T-helper 1 cell (primary cell): ENCODE measurements around the gene INPP4A.
A peak's percentile ranks its signal among the peaks of the same experiment; 100 is the strongest.
"Not testable (repeated sequence)": the region's sequence is repeated elsewhere in the genome, so short reads cannot be mapped to it uniquely, and the experiment has no call there.

ENCODE experiments used
- DNase-seq, 5 donors: peaks; one replicate each; pipeline ENCODE4 v3.0.0-alpha.2; 2012 to 2020

INPP4A gene

DNA sequence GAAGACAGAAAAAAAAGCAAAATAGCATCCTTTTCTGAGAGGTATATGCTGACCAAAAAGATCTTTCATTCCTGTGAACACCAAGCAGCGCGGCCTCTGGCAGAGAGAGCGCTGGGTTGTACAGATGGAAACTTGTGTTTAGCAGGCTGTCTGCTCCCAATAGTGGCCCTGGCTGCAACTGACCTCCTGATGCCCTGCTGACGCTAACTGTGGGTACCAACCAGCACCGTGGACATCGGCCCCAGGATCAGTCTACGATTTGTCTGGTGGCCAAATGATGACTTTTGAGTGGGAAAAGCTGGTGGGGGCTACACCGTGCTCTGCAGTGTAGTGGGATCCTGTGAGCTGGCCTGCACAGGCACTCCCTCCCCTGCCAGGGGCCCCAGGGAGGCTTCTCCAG lies 147.9 kb downstream of the INPP4A start:
- DNase-seq, result no peak

DNA sequence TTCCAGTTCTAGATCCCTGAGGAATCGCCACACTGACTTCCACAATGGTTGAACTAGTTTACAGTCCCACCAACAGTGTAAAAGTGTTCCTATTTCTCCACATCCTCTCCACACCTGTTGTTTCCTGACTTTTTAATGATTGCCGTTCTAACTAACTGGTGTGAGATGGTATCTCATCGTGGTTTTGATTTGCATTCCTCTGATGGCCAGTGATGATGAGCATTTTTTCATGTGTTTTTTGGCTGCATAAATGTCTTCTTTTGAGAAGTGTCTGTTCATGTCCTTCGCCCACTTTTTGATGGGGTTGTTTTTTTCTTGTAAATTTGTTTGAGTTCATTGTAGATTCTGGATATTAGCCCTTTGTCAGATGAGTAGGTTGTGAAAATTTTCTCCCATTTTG lies 150.0 kb downstream of the INPP4A start:
- DNase-seq, result not testable (repeated sequence)

DNA sequence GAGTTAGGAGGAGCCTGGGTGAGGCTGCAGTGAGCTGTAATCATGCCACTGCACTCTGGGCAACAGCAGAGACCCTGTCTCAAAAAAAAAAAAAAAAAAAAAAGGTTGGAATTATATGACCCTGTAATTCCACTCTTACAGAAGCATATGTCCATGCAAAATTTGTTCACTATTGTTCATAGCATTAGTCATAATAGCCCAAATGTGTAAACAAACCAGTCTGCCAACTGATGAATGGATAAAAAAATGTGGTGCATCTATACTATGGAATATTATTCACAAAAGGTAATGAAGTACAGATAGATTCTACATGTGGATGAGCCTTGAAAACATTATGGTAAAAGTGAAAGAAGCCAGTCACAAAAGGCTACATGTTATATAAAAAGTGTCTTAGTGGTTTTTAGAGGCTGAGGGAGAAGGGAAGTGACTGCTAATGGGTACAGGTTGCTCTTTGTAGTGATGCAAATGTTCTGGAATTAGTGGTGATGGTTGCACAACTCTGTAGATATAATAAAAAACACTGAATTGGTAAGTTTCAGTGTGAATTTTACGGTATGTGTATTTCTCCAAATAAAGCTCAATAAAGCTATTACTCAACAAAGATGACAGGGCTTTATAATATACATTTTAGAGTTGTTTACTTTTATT lies 154.2 kb downstream of the INPP4A start:
- no peak for DNase-seq

DNA sequence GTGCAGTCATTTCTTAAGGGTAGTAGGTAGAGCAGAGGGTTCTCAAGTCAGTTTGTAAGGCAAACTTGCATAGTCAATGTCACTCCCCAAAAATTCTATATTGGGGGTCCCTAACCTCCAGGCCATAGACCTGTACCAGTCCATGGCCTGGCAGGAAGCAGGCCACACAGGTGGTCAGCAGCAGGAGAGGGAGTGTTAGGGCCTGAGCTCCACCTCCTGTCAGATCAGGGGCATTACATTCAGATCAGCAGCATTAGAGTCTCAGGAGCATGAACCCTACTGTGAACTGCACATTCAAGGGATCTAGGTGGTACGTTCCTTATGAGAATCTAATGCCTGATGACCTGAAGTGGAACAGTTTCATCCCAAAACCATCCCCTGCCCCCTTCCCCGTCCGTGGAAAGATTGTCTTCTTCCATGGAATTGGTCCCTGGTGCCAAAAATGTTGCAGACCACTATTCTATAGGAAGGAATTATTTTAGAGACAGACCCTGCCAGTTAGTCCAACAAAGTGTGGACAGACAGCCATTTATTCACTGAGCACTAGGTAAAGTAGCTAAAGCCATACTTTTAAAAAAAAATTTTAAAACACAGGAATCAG lies 157.0 kb downstream of the INPP4A start:
- DNase-seq, result peak in 1 of 5 donors; percentile 35

DNA sequence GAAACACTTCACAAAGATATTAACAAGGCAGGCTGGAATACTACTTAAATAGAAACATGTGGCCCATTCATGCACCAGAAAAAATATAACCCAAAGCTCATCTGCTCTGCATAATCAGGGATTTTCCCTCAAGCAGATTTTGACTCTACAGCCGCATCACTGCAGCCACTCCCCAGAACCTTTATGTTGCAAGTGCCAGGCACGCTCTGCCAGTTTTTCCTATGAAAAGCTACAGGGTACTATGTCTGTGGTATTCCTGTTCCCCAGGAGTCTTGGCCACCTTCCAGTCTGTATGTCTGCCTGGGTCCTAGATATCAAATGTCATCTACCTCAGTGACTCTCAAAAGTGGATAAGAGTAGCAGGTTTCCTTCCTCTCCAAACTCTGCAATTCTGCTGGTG lies 159.9 kb downstream of the INPP4A start:
- no peak for DNase-seq

DNA sequence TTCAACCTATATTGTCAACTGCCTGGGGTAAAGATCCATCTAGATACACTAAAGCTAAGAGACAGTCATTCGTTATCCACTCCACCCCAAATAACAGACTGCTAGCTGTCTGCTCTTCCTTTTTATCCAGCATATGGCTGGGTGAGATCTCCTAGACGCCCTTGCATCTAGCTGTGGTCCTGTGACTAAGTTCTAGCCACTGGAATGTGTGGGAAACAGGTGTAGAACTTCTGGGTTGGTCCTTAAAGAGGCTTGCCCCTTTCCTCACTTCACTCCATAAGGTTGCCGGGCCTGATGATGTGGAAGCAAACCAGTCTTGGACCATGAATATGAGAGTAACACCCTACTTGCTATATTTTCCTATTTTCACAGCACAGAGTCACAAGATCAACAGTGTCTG lies 160.4 kb downstream of the INPP4A start:
- no peak for DNase-seq

DNA sequence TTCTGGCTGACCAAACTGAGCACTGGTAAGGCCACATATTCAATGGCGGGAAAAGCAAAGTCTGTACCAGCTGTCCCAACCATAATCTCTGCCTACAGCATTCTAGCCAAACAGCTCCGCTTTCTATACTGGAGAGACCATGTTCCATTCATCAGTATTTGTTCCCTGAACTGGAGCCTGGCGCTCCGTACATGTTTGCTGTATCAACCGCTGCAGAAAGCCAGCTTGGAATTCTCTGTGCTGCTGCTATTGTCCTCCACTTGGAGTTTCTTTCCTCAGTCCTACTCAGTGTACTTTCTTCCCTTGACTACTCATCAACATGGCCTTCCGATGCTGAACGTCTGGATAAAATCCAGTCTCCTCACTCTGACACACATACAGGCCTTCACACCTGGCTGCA lies 161.8 kb downstream of the INPP4A start:
- DNase-seq, result no peak

DNA sequence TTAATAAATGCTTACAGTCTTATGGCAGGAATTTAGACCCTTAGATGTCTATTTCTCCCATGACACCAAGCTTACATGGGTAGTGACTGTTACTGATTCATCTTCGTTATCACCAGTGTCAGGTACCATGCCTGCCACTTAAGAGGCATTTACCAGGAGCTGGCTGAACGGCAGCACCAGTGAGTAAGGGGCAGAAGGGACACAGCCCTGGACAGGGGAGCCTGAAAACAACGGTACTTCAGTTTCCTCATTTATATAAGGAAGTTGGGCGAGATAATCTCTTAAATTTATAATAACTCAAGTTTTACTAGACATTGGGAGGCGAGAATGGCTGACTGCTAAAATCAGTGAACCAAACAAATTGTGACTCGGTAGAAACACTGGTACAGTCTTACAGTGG lies 162.4 kb downstream of the INPP4A start:
- DNase-seq, result no peak

DNA sequence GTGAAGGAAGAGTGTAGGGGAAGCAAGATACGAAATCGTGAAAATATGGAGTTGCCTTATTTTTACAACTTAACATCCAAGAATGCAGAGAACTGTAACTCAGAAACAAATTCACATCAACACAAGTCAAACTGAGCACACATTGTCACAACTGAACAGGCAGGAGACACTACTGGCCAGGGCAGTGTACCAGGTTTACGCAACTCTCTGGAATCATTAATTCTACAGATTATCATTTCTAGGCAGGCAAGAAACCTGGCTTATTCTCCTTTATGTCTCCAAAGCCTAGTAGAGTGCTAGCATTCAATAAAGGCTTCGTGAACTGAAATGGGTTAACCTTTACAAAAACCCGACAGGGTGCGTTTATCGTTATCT lies 163.1 kb downstream of the INPP4A start:
- DNase-seq, result no peak

DNA sequence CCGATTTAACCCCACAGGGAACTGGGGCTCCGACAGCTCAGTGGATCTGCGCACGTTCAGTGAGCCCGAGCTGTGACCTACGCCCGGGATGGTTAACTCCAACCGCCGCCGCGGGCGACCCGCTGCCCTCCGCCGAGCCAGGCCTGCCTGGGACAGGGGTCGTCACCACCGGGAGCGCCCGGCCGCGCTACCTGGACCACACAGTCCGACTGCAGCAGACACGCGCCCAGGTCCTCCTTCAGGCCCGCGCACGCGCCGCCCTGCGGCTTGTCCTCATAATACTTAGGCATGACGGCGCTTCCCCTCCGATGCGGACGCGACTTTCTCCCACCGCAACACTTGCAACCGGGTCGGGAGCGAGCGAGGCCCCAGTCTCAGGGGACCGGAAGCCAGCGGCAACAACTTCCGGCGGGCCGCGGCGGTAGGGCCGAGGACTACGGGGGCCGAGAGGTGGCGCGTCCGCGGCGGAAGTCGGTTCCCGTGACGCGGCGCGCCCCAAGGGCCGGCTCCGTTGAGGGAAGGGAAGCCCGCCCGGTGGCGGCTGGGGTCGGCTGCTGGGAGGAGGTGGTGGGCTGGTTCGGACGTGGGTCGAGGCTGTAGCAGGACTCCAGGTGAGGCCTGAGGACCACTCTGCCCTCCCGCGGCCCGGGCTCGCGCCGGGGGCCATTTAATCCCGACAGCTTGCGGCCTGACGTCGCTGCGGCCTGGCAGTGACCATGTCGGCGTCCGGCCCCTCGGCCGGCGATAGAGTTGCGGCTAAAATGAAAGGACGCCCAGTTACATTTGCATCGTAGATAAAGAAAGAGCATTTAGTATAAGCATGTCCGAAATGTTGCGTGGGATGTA lies 163.7 kb downstream of the INPP4A start, which contains the start of the genes COA5 and UNC50:
Gene COA5, minus strand, starts transcription at position 397 of the 846 bp plus-strand sequence. Its CDS starts 107 bp downstream, at position 290.
Gene UNC50, plus strand, starts transcription at position 474 of the 846 bp plus-strand sequence. CDS start 1,171 bp downstream, outside the sequence.
- DNase-seq, result peak; percentile 84 to 94 (median 87)

DNA sequence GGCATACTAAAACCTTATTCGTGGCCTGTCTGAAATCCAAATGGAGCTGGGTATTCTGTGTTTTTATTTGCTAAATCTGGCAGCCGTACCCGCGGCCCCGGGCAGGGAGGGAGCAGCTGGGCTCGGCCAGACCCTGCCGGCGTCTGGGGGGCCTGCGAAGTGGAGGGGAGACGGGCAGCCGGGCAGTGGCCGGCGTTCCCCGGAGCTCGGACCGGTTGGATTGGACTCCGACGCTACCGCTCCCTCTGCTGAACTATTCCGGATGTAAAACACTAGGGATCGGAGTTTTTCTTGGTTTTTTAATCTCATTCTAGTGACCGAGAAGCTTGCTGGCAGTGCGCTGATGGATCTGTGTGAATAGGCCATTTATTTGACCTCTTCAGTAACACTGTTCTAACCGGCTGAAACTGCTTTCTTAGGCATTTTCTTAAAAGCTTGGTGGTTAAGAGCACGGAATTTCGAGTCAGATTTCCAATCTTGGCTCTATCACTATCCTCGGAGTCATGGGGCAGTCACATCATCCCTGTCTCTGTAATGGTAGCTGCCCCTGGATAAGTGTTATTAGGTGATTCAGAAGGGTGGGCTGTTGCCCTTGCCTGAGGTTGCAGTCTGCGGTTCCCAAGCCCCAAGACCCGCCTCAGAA lies 164.4 kb downstream of the INPP4A start:
- DNase-seq, result no peak

DNA sequence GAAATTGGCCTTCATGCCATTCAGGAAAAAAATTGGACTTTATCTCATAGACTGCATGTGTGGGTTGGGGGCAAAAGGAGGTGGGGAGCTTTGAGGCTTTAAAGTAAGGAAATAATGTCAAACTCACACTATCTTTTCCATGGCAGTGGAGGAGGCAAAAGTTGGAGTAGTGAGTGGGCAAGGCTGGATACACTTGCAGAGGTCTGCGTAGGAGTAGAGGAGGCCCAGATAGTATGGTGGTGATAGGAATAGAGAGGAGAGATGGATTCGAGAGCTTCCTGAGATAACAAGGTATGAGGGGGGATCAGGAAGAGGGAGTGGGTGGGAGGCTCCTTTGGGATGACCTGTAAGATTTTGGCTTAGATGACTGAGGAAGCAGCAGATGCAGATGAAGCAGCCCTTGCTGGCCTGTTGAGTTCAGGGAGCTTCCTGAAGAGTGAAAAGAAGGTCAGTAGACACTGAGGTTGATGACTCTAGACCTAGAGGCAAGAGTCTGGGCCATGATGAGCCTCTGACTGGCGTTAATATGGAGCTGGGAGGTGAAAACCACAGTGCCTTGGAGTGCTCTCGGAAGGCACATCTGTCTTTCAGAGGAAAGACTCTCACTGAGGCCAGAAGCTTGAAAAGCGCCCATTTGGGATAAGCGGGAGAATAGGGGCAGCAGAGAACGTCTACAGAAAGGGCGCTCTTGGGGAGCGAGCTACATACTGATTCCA lies 169.5 kb downstream of the INPP4A start:
- no peak for DNase-seq

DNA sequence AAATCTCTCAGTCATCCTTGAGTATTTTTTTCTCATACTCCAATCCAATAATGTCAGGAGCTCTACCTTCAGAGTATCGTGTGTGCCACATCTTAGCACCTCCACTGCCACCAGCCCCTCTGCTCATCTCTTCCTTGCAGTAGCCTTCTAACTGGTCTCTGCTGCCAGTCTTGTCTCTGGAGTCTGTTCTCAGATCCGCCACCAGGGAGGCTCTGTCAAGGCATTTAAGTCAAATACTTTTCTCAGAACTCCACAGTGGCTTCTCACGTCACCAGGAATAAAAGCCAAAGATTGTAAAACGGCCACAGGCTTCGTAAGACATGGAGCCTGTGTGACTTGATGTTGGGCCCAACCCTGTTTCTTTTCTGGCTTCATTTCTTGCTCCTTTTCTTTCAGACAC lies 170.8 kb downstream of the INPP4A start:
- DNase-seq, result no peak

DNA sequence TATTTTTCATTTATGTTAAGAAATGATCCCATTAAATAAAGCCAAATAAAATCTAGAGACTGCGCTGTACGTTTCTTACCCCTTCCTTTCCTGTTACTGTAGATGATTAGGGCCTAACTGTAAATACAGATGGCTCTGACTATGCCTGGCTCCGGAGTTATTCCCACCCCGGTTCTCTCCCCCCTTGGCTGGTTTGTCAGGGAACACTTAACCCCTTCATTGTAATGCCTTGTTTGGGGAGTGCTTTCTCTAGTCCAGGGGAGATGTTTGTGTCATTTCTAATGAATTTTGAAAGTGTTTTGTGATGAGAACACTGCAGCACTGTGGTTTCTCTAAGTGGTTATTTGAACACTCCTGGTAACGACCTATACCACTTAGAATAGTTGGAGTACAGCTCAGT lies 172.5 kb downstream of the INPP4A start:
- no peak for DNase-seq

DNA sequence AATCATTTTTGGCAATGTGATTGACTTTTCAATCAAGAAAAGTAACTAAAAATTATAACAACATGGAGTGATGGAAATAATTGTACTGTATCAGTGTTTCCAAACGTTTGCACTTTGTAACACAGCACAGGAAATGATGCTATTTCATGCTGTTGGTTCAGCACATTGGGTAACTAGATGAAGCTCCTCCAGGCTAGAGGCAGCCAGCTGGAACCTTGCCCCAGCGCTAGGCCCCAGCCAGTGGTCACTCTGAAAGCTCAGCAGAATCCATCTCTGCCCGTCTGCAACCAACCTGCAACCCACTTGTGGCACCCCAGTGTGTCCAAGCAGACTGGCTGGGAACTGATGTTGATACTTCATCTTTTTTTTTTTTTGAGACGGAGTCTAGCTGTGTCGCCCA lies 179.0 kb downstream of the INPP4A start:
- DNase-seq, result no peak

DNA sequence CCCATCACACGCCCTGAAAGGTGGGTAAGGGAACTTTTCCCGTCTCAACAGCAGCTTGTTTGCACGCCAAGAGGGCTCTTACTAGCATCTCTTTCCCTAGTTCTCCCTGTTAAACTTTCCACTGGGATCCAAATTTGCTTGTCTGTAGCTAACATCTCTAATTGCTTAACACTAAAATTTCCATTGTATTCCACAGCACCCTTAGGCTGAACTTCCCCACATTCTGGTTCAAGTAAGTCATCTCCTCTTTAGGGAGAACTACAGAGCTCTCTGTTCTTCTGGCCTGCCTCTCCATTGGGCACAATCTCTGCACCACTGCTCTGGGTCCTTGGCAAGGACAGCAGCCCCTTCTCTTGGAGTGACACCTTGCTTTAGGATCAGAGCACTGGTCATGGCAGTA lies 187.7 kb downstream of the INPP4A start:
- DNase-seq, result no peak

DNA sequence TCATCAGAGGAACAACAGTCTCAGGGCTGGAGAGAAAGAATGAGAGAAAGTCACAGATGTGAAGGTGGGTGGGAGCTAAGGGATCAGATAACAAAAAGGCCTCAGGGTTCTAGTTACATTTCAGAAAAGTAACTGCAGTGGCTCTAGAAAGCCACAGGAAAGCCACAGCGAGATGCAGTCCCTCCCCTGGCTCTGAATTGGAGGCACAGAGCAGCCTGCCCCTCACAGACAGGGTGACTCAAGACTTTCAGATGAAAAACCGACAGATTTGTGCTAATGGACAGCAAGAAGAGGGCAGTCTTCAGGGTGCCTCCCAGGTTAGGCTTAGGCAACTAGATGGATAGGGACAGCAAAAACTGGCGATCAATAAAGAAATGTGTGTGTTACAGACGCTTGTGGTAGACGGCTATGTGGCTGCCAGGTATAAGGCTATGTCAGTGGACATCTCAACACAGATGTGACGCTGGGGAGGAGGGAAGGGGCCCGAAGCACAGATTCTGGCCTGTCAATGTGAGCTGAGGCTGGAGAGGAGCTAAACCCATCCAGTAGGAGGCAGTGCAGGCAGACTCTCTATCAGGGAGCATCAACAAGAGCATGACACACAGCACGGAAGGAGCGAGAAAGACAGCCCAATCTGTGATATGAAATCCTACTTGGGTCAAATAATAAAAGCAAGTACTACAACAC lies 189.9 kb downstream of the INPP4A start:
- peak in 3 of 5 donors; percentile 22 to 35 (median 34) for DNase-seq

DNA sequence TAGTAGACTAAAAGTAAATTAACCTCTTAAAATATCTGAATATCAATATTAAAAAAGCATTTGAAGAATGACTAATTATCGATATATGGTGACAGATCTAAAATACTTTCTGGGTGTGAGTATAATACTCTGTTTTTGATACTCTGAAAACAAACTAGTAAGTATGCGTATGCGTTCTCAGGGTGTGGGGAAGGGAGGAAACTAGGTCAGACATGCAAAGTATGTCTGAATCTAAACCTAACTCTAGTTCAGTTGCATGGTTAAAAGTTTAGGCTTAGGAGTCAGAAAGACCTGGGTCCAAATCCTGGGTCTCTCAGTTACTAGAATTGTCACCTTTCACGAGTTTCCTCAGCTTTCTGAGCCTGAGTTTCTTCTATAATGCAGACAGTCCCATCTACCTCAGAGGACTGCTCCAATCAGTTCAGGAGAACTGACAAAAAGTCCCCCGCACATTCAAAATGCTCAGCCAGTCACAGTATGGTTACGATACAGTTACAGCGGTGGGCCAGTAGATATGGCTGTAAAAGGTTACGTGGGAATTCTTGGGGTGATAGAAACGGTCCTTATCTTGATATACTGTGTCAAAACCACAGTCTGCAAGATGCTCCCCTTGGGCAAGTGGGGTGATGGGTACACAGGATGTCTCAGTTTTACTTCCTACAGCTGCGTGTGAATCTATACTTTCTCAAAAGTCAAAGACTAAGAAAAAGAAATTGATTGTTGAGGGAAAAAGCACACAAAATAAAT lies 192.9 kb downstream of the INPP4A start:
- DNase-seq, result peak in 4 of 5 donors; percentile 28 to 65 (median 38)

DNA sequence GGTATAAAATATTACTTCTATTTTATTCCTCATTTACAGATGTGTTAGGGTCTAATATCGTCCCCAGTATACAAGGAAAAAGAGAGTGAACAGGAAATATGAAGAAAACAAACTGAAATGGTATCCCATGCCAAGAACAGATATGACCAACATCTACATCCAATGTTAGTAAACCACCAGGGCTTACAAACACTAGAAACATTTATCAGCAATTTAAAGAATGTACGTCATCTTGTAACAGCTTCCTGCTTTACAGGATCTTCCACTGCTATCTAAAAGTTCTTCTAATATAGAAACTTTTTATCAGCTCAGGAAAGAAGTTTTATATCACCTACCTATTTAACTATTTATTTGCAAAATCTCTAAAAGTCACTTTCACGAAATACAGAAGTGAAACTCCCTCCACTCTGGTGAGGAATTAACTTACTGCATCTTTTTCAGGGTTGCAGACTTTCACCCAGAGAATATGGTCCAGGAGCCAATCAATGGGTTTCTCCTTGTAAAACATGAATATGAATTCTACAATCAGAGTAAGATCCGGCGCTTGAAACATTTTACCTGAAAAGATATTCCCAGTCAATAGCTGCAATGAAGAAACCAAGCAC lies 198.9 kb downstream of the INPP4A start:
- no peak for DNase-seq
